ENCODE measurements around the gene DNAJC27. TPM values are rescaled to one million over a fixed set of nuclear protein-coding genes. Genes with fewer than 3 reads are reported as not detected.
"Not testable (repeated sequence)": the region's sequence is repeated elsewhere in the genome, so short reads cannot be mapped to it uniquely, and the experiment has no call there.

Gene DNAJC27
- total and polyA plus RNA-seq, 9 of the 15 experiments (the other 6 are each of a cell fraction or from before 2014, with no cell fraction given), result 0.53 to 5.9 (median 3.0) TPM

GRCh38 chr2:25000036-25000435, 28.3 kb upstream of the DNAJC27 start (continued):
- TF ChIP-seq PTBP1 (IDR thresholded peaks at IDR 0.05; ENCODE audit: low read depth, low read length) (no peak), SFPQ (IDR thresholded peaks at IDR 0.05; ENCODE audit: low read depth, low read length) (no peak), ZZZ3 (IDR thresholded peaks at IDR 0.05) (no peak)

DNA sequence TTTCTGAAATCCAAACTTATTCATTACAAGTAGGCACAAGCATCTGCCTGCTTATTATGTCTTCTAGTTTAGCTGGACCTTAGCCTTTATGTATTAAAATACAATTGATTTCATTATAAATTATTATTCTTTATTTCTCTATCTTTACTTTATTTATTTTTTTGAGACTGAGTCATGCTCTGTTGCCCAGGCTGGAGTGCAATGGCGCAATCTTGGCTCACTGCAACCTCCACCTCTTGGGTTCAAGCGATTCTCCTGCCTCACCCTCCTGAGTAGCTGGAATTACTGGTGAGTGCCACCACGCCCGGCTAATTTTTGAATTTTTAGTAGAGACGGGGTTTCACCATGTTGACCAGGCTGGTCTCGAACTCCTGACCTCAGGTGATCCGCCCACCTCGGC, 27.3 kb upstream of the DNAJC27 start:
- H3K79me2 ChIP-seq (ENCODE audit: control insufficient read depth, insufficient read depth, low read length); intact Hi-C loops (cut with micrococcal nuclease); in situ Hi-C loops (cut with MboI); ATAC-seq; H3K9me3 ChIP-seq (replicated peaks; ENCODE audit: control insufficient read depth, insufficient read depth, low read depth, low read length); H3K9me1 ChIP-seq (ENCODE audit: control insufficient read depth, insufficient read depth, low read length); H3K4me1 ChIP-seq (replicated peaks in 1 of 2; ENCODE audit: control insufficient read depth in 2 of 2, insufficient read depth in 2 of 2, low read length in 2 of 2); H3K9ac ChIP-seq (ENCODE audit: insufficient read depth in 1 of 2, low read depth in 2 of 2, low read length in 2 of 2); H3K4me2 ChIP-seq (ENCODE audit: insufficient read depth, low read length); H4K20me1 ChIP-seq (replicated peaks; ENCODE audit: control insufficient read depth, insufficient read depth, low read length); H2AFZ ChIP-seq (ENCODE audit: low read depth, low read length); POLR2A ChIA-PET; CTCF ChIA-PET (ENCODE audit: low intra/inter-chr PET ratio); H3K27ac ChIP-seq (ENCODE audit: extremely low read depth, low read depth, low read length); DNase-seq (ENCODE audit: extremely low read depth in 1 of 4, low spot score in 3 of 4); FAIRE-seq; BruUV-seq (replicated peaks); H3K4me3 ChIP-seq; H3K36me3 ChIP-seq (ENCODE audit: control insufficient read depth, insufficient read depth, low read length): not testable (repeated sequence)
- 2% methylated on average over 8 of the region's 8 CpGs for WGBS (ENCODE audit: insufficient coverage, low coverage, missing lambda C conversion rate)
- peaks cover 9 to 30% of the 10 kb centered on the region in 2 experiments for H3K27me3 ChIP-seq (ENCODE audit: control insufficient read depth in 2 of 2, insufficient read depth in 2 of 2, low read length in 2 of 2)

Data from K562 (cell line).